WTC11 (cell line): ENCODE data around the gene SNRNP27.

Experiments
- CREB1 ChIP-seq: sonication (generic); formaldehyde crosslinking; IDR thresholded peaks from 2 replicates; pipeline ENCODE4 v1.8.0; 2023; ENCODE audit warnings: mild to moderate bottlenecking, missing genetic modification reagents
- ESRRA ChIP-seq: sonication (generic); formaldehyde crosslinking; IDR thresholded peaks from 2 replicates; pipeline ENCODE4 v1.8.1; 2022; ENCODE audit warnings: mild to moderate bottlenecking, missing genetic modification reagents, borderline replicate concordance
- FOXJ3 ChIP-seq: sonication (generic); formaldehyde crosslinking; IDR thresholded peaks from 2 replicates; pipeline ENCODE4 v1.9.0; 2021; ENCODE audit warnings: missing genetic modification reagents, mild to moderate bottlenecking, borderline replicate concordance
- JUN ChIP-seq: sonication (generic); formaldehyde crosslinking; IDR thresholded peaks from 2 replicates; pipeline ENCODE4 v1.8.0; 2023; ENCODE audit warnings: mild to moderate bottlenecking, missing genetic modification reagents
- NFYB ChIP-seq: sonication (generic); formaldehyde crosslinking; conservative IDR thresholded peaks from 2 replicates; pipeline ENCODE4 v1.8.0; 2022; ENCODE audit warnings: low read depth, missing genetic modification reagents
- NR3C1 ChIP-seq: sonication (generic); formaldehyde crosslinking; conservative IDR thresholded peaks from 2 replicates; pipeline ENCODE4 v1.8.1; 2023; ENCODE audit warnings: low read depth, mild to moderate bottlenecking, missing genetic modification reagents
- SMAD4 ChIP-seq: sonication (generic); formaldehyde crosslinking; IDR thresholded peaks from 2 replicates; pipeline ENCODE4 v1.8.0; 2022; ENCODE audit warnings: mild to moderate bottlenecking, missing genetic modification reagents
- TP53 ChIP-seq: sonication (generic); formaldehyde crosslinking; IDR thresholded peaks from 2 replicates; pipeline ENCODE4 v1.8.1; 2023; ENCODE audit warnings: mild to moderate bottlenecking, missing genetic modification reagents
- ZNF423 ChIP-seq: fragments of 250-450 bp; sonication (Bioruptor Pico); IDR thresholded peaks from 2 replicates; pipeline ENCODE4 v2.1.2; 2022; ENCODE audit warnings: mild to moderate bottlenecking, moderate library complexity
- TF ChIP-seq, protein P1 (sequence below): fragments of 200-600 bp; IDR thresholded peaks from 2 replicates; pipeline ENCODE4 v1.8.0; 2022; ENCODE audit warnings: antibody characterized with exemption
- TF ChIP-seq, protein P2 (sequence below): sonication (generic); formaldehyde crosslinking; IDR thresholded peaks from 2 replicates; pipeline ENCODE4 v1.8.1; 2023; ENCODE audit warnings: mild to moderate bottlenecking, missing genetic modification reagents, moderate library complexity
- TF ChIP-seq, protein P3 (sequence below): sonication (generic); formaldehyde crosslinking; IDR thresholded peaks from 2 replicates; pipeline ENCODE4 v1.8.0; 2022; ENCODE audit warnings: mild to moderate bottlenecking, missing genetic modification reagents
- TF ChIP-seq, protein P4 (sequence below): sonication (generic); formaldehyde crosslinking; conservative IDR thresholded peaks from 2 replicates; pipeline ENCODE4 v1.8.1; 2022; ENCODE audit warnings: mild to moderate bottlenecking, missing genetic modification reagents

DNA sequence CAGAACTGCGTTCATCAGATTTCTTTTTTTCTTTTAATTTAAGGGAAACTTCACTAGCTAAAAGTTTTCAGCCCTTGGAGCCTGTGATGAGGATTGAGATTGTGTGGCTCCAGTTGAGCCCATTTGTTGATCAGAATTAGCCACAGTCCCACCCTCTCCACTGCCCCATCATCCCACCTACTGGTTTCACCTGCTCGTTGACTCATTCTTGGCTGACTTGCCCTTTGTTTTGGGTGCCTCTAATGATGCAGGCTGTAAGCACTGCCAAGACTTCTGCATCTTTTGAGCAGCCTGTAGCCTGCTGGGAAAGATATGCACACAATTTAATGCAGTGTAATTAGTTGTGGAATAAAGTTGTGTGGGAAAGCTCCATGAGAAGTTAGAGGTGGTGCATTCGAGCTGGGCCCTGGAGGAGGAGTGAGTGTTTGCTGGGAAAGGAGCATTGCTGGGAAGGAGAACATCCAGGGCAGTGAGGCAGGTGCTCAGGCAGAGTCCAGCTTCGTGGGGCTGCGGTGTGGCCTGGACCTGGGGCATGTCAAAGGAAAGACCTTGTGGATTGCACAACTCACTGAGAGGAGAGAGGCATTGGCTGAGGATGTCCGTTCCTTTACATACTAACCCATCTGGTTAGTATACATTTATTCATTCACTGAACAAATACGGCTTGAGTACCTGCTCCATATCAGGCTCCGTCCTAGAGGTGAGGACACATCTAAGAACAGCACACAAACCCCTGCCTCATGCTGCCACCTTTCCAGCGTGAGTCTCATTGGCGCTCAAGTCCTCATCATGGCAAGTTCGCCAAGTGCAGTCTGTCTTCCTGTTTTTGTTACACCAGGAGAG is 49.5 kb downstream of the SNRNP27 start:
- TF ChIP-seq ZNF423 (no peak), NFYB (no peak), JUN (CRISPR knock-in tag) (no peak), SMAD4 (no peak), FOXJ3 (CRISPR knock-in tag) (no peak), NR3C1 (CRISPR knock-in tag) (no peak), TP53 (no peak), ESRRA (CRISPR knock-in tag) (no peak), CREB1 (CRISPR knock-in tag) (no peak)
- TF ChIP-seq, protein P1, sequence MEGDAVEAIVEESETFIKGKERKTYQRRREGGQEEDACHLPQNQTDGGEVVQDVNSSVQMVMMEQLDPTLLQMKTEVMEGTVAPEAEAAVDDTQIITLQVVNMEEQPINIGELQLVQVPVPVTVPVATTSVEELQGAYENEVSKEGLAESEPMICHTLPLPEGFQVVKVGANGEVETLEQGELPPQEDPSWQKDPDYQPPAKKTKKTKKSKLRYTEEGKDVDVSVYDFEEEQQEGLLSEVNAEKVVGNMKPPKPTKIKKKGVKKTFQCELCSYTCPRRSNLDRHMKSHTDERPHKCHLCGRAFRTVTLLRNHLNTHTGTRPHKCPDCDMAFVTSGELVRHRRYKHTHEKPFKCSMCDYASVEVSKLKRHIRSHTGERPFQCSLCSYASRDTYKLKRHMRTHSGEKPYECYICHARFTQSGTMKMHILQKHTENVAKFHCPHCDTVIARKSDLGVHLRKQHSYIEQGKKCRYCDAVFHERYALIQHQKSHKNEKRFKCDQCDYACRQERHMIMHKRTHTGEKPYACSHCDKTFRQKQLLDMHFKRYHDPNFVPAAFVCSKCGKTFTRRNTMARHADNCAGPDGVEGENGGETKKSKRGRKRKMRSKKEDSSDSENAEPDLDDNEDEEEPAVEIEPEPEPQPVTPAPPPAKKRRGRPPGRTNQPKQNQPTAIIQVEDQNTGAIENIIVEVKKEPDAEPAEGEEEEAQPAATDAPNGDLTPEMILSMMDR: no peak
- TF ChIP-seq, protein P2, sequence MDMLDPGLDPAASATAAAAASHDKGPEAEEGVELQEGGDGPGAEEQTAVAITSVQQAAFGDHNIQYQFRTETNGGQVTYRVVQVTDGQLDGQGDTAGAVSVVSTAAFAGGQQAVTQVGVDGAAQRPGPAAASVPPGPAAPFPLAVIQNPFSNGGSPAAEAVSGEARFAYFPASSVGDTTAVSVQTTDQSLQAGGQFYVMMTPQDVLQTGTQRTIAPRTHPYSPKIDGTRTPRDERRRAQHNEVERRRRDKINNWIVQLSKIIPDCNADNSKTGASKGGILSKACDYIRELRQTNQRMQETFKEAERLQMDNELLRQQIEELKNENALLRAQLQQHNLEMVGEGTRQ (CRISPR knock-in tag): no peak
- TF ChIP-seq, protein P3, sequence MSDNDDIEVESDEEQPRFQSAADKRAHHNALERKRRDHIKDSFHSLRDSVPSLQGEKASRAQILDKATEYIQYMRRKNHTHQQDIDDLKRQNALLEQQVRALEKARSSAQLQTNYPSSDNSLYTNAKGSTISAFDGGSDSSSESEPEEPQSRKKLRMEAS (CRISPR knock-in tag): no peak
- TF ChIP-seq, protein P4, sequence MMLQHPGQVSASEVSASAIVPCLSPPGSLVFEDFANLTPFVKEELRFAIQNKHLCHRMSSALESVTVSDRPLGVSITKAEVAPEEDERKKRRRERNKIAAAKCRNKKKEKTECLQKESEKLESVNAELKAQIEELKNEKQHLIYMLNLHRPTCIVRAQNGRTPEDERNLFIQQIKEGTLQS (CRISPR knock-in tag): no peak
